Measurements from ENCODE around the gene TKFC.

The TKFC gene

DNA sequence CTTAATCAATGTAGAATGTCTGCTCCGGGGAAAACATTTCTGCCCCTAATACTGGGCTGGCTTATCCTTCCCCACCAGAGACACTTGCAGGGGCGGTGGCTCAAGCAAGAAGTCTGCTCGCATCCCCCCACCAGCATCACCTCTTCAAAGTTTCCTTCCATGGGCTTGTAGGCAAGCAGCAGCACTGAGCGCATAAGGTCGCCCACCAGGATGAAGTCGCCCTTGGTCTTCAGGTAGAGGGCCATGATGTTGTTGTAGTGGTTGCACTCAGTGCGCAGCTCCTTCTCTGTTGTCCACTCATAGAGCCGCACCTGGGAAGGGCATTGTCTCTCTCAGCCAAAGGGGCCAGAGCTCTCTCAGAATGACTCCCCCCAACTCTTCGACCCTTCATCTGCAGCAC is 29.3 kb upstream of the TKFC start:
- DNase-seq (ENCODE audit: low read depth): no peak
- TF ChIP-seq, protein P1, sequence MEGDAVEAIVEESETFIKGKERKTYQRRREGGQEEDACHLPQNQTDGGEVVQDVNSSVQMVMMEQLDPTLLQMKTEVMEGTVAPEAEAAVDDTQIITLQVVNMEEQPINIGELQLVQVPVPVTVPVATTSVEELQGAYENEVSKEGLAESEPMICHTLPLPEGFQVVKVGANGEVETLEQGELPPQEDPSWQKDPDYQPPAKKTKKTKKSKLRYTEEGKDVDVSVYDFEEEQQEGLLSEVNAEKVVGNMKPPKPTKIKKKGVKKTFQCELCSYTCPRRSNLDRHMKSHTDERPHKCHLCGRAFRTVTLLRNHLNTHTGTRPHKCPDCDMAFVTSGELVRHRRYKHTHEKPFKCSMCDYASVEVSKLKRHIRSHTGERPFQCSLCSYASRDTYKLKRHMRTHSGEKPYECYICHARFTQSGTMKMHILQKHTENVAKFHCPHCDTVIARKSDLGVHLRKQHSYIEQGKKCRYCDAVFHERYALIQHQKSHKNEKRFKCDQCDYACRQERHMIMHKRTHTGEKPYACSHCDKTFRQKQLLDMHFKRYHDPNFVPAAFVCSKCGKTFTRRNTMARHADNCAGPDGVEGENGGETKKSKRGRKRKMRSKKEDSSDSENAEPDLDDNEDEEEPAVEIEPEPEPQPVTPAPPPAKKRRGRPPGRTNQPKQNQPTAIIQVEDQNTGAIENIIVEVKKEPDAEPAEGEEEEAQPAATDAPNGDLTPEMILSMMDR (IDR thresholded peaks at IDR 0.05; ENCODE audit: control insufficient read depth, extremely low read depth, insufficient read depth): no peak
- no peak overlapping the region for H3K4me3 ChIP-seq (ENCODE audit: low read depth, low read length)

DNA sequence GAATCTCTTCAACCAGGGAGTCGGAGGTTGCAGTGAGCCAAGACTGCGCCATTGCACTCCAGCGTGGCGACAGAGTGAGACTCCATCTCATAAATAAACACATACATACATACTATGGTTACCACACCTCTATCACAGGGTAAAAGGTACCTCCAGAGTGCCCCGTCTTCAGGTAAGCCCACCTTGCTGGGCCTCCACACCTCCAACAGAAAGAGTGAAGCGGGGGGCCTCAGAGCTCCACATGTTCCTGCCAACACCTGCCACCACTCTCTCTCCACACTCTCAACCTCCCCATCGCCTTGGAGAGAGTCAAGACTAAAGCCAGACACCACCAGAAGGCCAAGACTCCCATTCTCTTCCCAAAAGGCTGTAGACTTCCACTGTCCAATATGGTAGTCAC is 27.6 kb upstream of the TKFC start:
- TF ChIP-seq, protein P1 (IDR thresholded peaks at IDR 0.05; ENCODE audit: control insufficient read depth, extremely low read depth, insufficient read depth): no peak
- no peak overlapping the region for H3K4me3 ChIP-seq (ENCODE audit: low read depth, low read length)
- DNase-seq (ENCODE audit: low read depth): no peak

DNA sequence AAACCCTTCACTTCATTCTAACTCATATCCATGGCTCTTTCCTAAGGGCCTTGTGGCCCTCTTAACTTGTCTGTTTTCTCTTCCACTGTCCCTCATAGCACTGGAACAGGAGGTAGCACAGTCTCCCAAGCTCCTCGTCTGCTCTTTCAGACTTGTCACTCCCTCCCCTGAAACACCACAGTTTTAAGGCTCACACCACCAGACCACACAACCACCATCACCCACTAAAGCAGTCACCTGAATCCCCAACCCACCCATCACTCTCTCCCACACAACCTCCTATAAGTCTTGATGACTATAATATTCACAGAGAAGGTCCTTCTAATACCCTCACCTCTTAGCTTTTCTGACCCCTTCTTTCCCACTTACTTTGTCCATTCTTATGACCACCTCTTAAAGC is 26.8 kb upstream of the TKFC start:
- TF ChIP-seq, protein P1 (IDR thresholded peaks at IDR 0.05; ENCODE audit: control insufficient read depth, extremely low read depth, insufficient read depth): no peak
- DNase-seq (ENCODE audit: low read depth): no peak
- no peak overlapping the region for H3K4me3 ChIP-seq (ENCODE audit: low read depth, low read length)

DNA sequence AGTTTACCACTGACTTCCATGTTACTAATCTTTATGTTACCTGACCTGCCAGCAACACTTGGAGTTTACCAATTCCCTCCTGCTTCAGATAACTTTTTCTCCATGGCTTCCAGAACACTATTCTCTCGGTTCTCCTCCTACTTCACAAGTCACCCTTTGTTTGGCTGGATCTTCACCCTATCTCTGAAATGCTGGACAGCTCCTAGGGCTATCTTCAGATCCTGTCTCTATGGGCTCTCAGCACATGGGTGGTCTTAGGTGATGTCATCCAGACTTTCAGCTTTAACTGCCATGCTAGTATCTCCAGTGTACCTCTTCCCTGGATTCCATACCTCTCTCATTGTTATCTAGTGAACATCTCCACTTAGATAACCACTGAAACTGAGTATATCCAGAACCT is 25.7 kb upstream of the TKFC start:
- no peak overlapping the region for H3K4me3 ChIP-seq (ENCODE audit: low read depth, low read length)
- TF ChIP-seq, protein P1 (IDR thresholded peaks at IDR 0.05; ENCODE audit: control insufficient read depth, extremely low read depth, insufficient read depth): no peak
- no peak for DNase-seq (ENCODE audit: low read depth)

DNA sequence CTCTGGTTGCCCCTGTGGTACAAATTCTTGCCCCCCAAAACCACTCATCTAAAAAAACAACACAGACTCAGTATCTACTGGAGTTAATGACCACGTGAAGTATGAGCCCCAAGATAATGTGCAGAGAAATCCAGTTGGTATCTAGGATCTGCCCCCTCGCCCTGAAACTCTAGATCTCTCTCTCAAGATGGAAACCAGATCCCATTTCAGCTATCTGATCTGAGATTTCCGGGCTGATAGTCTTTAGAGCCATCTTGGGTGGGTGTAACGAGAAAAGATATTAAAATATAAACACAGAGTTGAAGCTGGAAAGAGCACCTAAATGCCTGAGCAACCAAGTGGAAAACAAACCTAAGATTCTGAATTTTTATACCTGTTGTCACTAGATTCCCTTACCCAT is 23.9 kb upstream of the TKFC start:
- TF ChIP-seq, protein P1 (IDR thresholded peaks at IDR 0.05; ENCODE audit: control insufficient read depth, extremely low read depth, insufficient read depth): no peak
- DNase-seq (ENCODE audit: low read depth): no peak
- H3K4me3 ChIP-seq (ENCODE audit: low read depth, low read length): no peak overlapping the region

DNA sequence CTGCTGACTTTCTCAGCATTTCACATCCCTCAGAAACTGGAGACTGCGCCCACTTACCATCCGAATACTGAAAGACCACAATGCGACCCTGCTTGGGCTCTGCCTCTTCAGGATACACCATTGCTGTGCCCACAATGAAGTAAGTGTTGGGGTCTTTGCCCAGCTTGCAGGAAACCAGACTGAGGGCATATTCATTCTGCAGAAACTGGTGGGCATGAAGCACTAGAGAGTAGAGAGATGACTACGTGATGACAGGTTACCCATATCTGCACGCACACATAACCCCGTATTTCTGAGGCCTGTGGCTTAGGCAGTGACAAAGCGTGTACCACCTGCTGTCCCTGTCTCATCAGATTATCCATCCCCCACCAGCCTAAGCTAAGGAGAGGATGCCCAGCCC is 23.3 kb upstream of the TKFC start:
- H3K4me3 ChIP-seq (ENCODE audit: low read depth, low read length): no peak overlapping the region
- DNase-seq (ENCODE audit: low read depth): no peak
- TF ChIP-seq, protein P1 (IDR thresholded peaks at IDR 0.05; ENCODE audit: control insufficient read depth, extremely low read depth, insufficient read depth): no peak

DNA sequence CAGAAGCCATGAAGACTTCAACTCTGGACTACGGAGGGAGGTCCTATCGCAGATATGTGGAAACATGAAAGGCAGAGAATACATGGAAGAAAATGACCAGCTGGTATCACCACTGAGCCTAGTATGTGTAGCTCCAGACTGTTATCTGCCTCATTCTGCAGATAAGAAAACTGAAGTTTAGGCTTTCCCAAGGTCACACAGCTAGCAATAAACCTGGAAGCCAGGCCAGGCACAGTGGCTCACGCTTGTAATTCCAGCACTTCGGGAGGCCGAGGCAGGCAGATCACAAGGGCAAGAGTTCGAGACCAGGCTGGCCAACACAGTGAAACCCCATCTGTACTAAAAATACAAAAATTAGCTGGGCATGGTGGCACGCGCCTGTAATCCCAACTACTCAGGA is 22.3 kb upstream of the TKFC start:
- no peak for DNase-seq (ENCODE audit: low read depth)

More for the DNA sequence above, 22.3 kb upstream of the TKFC start:
- H3K4me3 ChIP-seq (ENCODE audit: low read depth, low read length): no peak overlapping the region
- TF ChIP-seq, protein P1 (IDR thresholded peaks at IDR 0.05; ENCODE audit: control insufficient read depth, extremely low read depth, insufficient read depth): no peak

Data from LNCaP clone FGC (cell line).